Measurements from ENCODE around the gene PHACTR1.
"Not testable (repeated sequence)": the region's sequence is repeated elsewhere in the genome, so short reads cannot be mapped to it uniquely, and the experiment has no call there.

Gene PHACTR1

GRCh38 chr6:12760226-12760625, 43.7 kb downstream of the PHACTR1 start:
- H3K9me3 ChIP-seq, result no peaks in the 10 kb centered on the region
- H3K4me3 ChIP-seq (ENCODE audit: low read depth in 1 of 2, low read length in 1 of 2), result no peak overlapping the region
- no peak for TF ChIP-seq CTCF (IDR thresholded peaks at IDR 0.05)

GRCh38 chr6:12760911-12761310, 44.3 kb downstream of the PHACTR1 start:
- no peak for TF ChIP-seq CTCF (IDR thresholded peaks at IDR 0.05)

More at GRCh38 chr6:12760226-12760625, 43.7 kb downstream of the PHACTR1 start:
- Histone ChIP-seq H3K36me3 (no peaks in the 10 kb centered on the region), H3K27ac (no peak overlapping the region), H3K27me3 (peaks cover 16% of the 10 kb centered on the region), H3K4me1 (ENCODE audit: control insufficient read depth in 1 of 2, insufficient read depth in 1 of 2, low read depth in 1 of 2, low read length in 1 of 2) (no peaks in the 10 kb centered on the region)

GRCh38 chr6:12761376-12762115, 45.0 kb downstream of the PHACTR1 start:
- no peak for TF ChIP-seq CTCF (IDR thresholded peaks at IDR 0.05)
- Histone ChIP-seq H3K4me1 (ENCODE audit: control insufficient read depth in 1 of 2, insufficient read depth in 1 of 2, low read depth in 1 of 2, low read length in 1 of 2) (no peaks in the 10 kb centered on the region), H3K27ac (no peak overlapping the region)

More at GRCh38 chr6:12760911-12761310, 44.3 kb downstream of the PHACTR1 start:
- Histone ChIP-seq H3K4me1 (ENCODE audit: control insufficient read depth in 1 of 2, insufficient read depth in 1 of 2, low read depth in 1 of 2, low read length in 1 of 2) (no peaks in the 10 kb centered on the region), H3K27ac (no peak overlapping the region), H3K4me3 (ENCODE audit: low read depth in 1 of 2, low read length in 1 of 2) (no peak overlapping the region), H3K36me3 (no peaks in the 10 kb centered on the region), H3K9me3 (no peaks in the 10 kb centered on the region), H3K27me3 (peaks cover 15% of the 10 kb centered on the region)

GRCh38 chr6:12762731-12763434, 46.3 kb downstream of the PHACTR1 start:
- H3K27ac ChIP-seq, result not testable (repeated sequence)

More at GRCh38 chr6:12761376-12762115, 45.0 kb downstream of the PHACTR1 start:
- H3K9me3 ChIP-seq, result no peaks in the 10 kb centered on the region
- no peak overlapping the region for H3K4me3 ChIP-seq (ENCODE audit: low read depth in 1 of 2, low read length in 1 of 2)
- no peaks in the 10 kb centered on the region for H3K36me3 ChIP-seq
- H3K27me3 ChIP-seq, result peaks cover 12% of the 10 kb centered on the region

GRCh38 chr6:12766365-12766764, 49.8 kb downstream of the PHACTR1 start:
- no peaks in the 10 kb centered on the region for H3K36me3 ChIP-seq
- no peak for TF ChIP-seq CTCF (IDR thresholded peaks at IDR 0.05)
- H3K4me3 ChIP-seq (ENCODE audit: low read depth in 1 of 2, low read length in 1 of 2), result no peak overlapping the region
- no peaks in the 10 kb centered on the region for H3K9me3 ChIP-seq
- peaks cover 20% of the 10 kb centered on the region for H3K27me3 ChIP-seq
- no peak overlapping the region for H3K27ac ChIP-seq
- H3K4me1 ChIP-seq (ENCODE audit: control insufficient read depth in 1 of 2, insufficient read depth in 1 of 2, low read depth in 1 of 2, low read length in 1 of 2), result no peaks in the 10 kb centered on the region

More at GRCh38 chr6:12762731-12763434, 46.3 kb downstream of the PHACTR1 start:
- H3K4me1 ChIP-seq (ENCODE audit: control insufficient read depth in 1 of 2, insufficient read depth in 1 of 2, low read depth in 1 of 2, low read length in 1 of 2); H3K9me3 ChIP-seq; H3K4me3 ChIP-seq (ENCODE audit: low read depth in 1 of 2, low read length in 1 of 2); H3K36me3 ChIP-seq: not testable (repeated sequence)
- H3K27me3 ChIP-seq, result peaks cover 12% of the 10 kb centered on the region

- TF ChIP-seq CTCF (IDR thresholded peaks at IDR 0.05), result no peak
- H3K4me3 ChIP-seq (ENCODE audit: low read depth in 1 of 2, low read length in 1 of 2), result no peak overlapping the region
- H3K9me3 ChIP-seq, result no peaks in the 10 kb centered on the region
- peaks cover 15% of the 10 kb centered on the region for H3K27me3 ChIP-seq
- no peaks in the 10 kb centered on the region for H3K4me1 ChIP-seq (ENCODE audit: control insufficient read depth in 1 of 2, insufficient read depth in 1 of 2, low read depth in 1 of 2, low read length in 1 of 2)
- H3K27ac ChIP-seq, result no peak overlapping the region
- H3K36me3 ChIP-seq, result no peaks in the 10 kb centered on the region
Observed at GRCh38 chr6:12767016-12767415, 50.4 kb downstream of the PHACTR1 start.
